Esophagus muscularis mucosa (tissue), 4 donors: Measurements from ENCODE around the gene UGCG. TPM values are rescaled to one million over a fixed set of nuclear protein-coding genes. Genes with fewer than 3 reads are reported as not detected.
"Not testable (repeated sequence)": the region's sequence is repeated elsewhere in the genome, so short reads cannot be mapped to it uniquely, and the experiment has no call there.

Source experiments
- DNase-seq: peaks from one replicate; pipeline ENCODE4 v3.0.0-alpha.2; 2017; ENCODE audit errors: extremely low spot score
- H3K27ac ChIP-seq, 4 donors: fragments of 200-600 bp; sonication (generic); replicated peaks in 1 of 4; 1 replicate in 3 of 4; 2 replicates in 1 of 4; pipeline ENCODE4 v1.5.1; 2016 to 2019; ENCODE audit warnings: mild to moderate bottlenecking in 1 of 4
- H3K27me3 ChIP-seq, 4 donors: fragments of 200-600 bp; sonication (generic); one replicate each; pipeline versions ENCODE4 v1.5.1 to v1.6.0; 2016 to 2019
- H3K36me3 ChIP-seq, 4 donors: fragments of 200-600 bp; sonication (generic); one replicate each; pipeline ENCODE4 v1.5.1; 2016 to 2019
- H3K4me1 ChIP-seq, 4 donors: fragments of 200-600 bp; sonication (generic); one replicate each; pipeline ENCODE4 v1.5.1; 2016 to 2019
- H3K4me3 ChIP-seq, 4 donors: fragments of 200-600 bp; sonication (generic); 1 replicate in 2 of 4; 2 replicates in 2 of 4; pipeline ENCODE4 v1.5.1; 2016 to 2019; ENCODE audit warnings: mild to moderate bottlenecking in 4 of 4, moderate library complexity in 1 of 4
- H3K9me3 ChIP-seq, 4 donors: fragments of 200-600 bp; sonication (generic); 1 replicate in 3 of 4; 2 replicates in 1 of 4; pipeline ENCODE4 v1.5.1; 2016 to 2019
- CTCF ChIP-seq, 3 experiments: fragments of 200-600 bp in 2 of 3; fragments of 450-650 bp in 1 of 3; sonication (generic) in 2 of 3; IDR thresholded peaks; one replicate each; pipeline ENCODE4 v1.5.1; 2017 to 2019; ENCODE audit warnings: antibody characterized with exemption in 3 of 3, mild to moderate bottlenecking in 2 of 3, moderate library complexity in 1 of 3
- EP300 ChIP-seq: sonication (generic); formaldehyde crosslinking; IDR thresholded peaks from one replicate; pipeline ENCODE4 v1.6.1; 2017; ENCODE audit warnings: antibody characterized with exemption
- POLR2A ChIP-seq: fragments of 450-650 bp; IDR thresholded peaks from one replicate; pipeline ENCODE4 v1.6.1; 2017; ENCODE audit warnings: antibody characterized with exemption, moderate library complexity, mild to moderate bottlenecking, low read depth
- POLR2AphosphoS5 ChIP-seq, 2 donors: sonication (generic); formaldehyde crosslinking; IDR thresholded peaks; one replicate each; pipeline ENCODE4 v1.6.1; 2017; ENCODE audit warnings: antibody characterized with exemption in 2 of 2
- WGBS: methylation state at CpG from one replicate; pipeline ENCODE4 v1.1.5; 2018; 5-methylcytosine and 5-hydroxymethylcytosine counted together
- intact Hi-C: fragments of 100-400 bp; cut with DNase I; formaldehyde crosslinking; loops from one replicate; pipeline ENCODE4 v1.15.1; 2023
- total RNA-seq, 4 donors: library from RNA; depleted of rRNA; stranded (reverse); fragments of >200 nt; gene quantifications; one replicate each; pipeline versions ENCODE4 v1.1.0 to v1.2.1, GENCODE V29; 2016

UGCG gene
- total RNA-seq, 4 donors from 2014 or later = 24.5 to 87.8 (median 33.5) TPM

DNA sequence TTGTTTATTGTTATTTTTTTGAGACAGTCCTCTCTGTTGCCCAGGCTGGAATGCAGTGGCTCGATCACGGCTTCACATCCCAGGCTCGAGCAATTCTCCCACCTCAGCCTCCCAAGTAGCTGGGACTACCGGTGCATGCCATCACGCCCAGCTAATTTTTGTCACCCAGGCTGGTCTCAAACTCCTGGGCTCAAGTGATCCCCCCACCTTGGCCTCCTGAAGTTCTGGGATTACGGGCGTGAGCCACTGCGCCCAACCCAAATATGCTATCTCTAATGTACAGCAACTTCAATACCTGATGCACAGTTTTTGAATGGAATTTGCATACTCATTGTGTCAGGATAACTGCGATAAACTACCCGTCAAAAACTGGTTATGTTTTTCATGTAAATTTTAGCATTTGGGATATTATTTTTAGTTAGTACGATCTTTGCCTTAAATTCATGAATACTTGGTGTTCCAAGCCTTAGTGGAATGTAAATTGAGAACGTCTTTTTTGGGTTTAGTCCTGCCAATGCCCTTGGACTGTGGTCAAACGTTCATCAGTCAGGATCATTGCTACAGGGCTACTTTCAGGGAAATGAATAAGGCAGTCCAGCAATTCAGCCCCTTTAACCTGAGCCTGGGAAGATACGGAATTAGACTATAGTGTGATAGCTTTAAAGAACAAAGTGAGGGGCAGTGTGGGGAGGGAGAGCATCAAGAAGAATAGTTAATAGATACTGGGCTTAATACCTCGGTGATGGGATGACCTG, 4.4 kb downstream of the UGCG start:
- Histone ChIP-seq H3K27me3 (no peaks in the 10 kb centered on the region), H3K36me3 (no peaks in the 10 kb centered on the region), H3K27ac (peak overlapping the region; percentile 94 to 99 (median 97)), H3K4me3 (peak overlapping the region in 1 of 4 donors; percentile 11), H3K4me1 (peaks cover 59 to 84% (median 77%) of the 10 kb centered on the region in 4 donors), H3K9me3 (no peaks in the 10 kb centered on the region)
- DNase-seq = no peak
- 73% methylated on average over 15 of the region's 15 CpGs for WGBS
- TF ChIP-seq CTCF (IDR thresholded peaks at IDR 0.05) = no peak
- no peak for TF ChIP-seq EP300
- TF ChIP-seq POLR2AphosphoS5 (IDR thresholded peaks at IDR 0.05) = no peak
- no peak for TF ChIP-seq POLR2A
- intact Hi-C loops = no loop called here

DNA sequence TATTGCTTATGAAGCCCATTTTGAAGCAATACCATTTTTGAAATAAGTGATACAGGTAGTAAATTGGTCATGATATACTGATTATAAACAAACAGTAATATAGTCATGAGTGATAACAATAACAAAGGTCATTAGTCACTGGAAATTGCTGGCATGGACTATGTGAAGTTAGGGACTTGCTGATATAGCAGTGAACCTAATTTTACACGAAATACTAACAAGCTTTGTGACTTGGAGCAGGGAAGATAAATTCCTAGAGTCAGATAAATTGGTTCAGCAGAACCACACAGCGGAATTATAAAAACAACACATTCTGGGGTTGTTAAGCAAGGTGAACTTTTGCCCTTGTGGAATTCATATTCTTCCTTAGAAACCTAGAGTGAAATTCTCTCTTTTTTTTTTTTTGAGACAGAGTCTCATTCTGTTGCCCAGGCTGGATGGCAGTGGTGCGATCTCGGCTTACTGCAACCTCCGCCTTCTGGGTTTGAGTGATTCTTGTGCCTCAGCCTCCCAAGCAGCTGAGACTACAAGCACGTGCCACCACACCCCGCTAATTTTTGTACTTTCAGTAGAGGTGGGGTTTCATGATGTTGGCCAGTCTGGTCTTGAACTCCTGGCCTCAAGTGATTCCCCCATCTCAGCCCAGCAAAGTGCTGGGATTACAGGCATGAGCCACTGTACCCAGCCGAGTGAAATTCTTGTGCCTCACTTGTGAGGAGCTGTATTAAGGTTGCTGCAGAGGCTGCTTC, 6.0 kb downstream of the UGCG start:
- Histone ChIP-seq H3K36me3 (no peaks in the 10 kb centered on the region), H3K9me3 (no peaks in the 10 kb centered on the region), H3K27ac (peak overlapping the region; percentile 5 to 97 (median 58)), H3K4me1 (peaks cover 58 to 91% (median 85%) of the 10 kb centered on the region in 4 donors), H3K27me3 (no peaks in the 10 kb centered on the region), H3K4me3 (no peak overlapping the region)
- TF ChIP-seq CTCF (IDR thresholded peaks at IDR 0.05) (no peak), POLR2AphosphoS5 (IDR thresholded peaks at IDR 0.05) (no peak)
- 68% methylated on average over 8 of the region's 8 CpGs for WGBS
- intact Hi-C loops = no loop called here
- no peak for DNase-seq

DNA sequence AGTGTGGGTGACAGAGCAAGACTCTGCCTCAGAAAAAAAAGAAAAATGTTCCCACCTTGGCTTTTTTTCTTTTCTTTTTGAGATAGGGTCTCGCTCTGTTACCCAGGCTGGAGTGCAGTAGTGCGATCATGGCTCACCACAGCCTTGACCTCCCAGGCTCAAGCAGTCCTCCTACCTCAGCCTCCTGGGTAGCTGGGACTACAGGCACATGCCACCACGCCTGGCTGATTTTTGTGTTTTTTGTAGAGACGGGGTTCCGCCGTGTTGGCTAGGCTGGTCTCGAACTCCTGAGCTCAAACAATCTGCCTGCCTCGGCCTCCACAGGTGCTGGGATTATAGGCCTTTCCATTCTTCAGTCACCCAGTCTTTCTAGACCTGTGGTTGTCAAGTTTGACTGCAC, 6.9 kb downstream of the UGCG start:
- H3K36me3 ChIP-seq, intact Hi-C loops, DNase-seq, H3K9me3 ChIP-seq, H3K27me3 ChIP-seq, H3K4me3 ChIP-seq: not testable (repeated sequence)
- 100% methylated on average over 8 of the region's 8 CpGs for WGBS
- Histone ChIP-seq H3K4me1 (peaks cover 61 to 92% (median 88%) of the 10 kb centered on the region in 4 donors), H3K27ac (peak overlapping the region in 1 of 4 donors; percentile 23)

- 75% methylated on average over 2 of the region's 2 CpGs for WGBS
- no peak overlapping the region for H3K27ac ChIP-seq
- no peak overlapping the region for H3K4me3 ChIP-seq
- intact Hi-C loops = no loop called here
- no peaks in the 10 kb centered on the region for H3K36me3 ChIP-seq
- TF ChIP-seq POLR2AphosphoS5 (IDR thresholded peaks at IDR 0.05) (no peak), CTCF (IDR thresholded peaks at IDR 0.05) (no peak), POLR2A (no peak), EP300 (no peak)
- peaks cover 61 to 92% (median 88%) of the 10 kb centered on the region in 4 donors for H3K4me1 ChIP-seq
- no peaks in the 10 kb centered on the region for H3K27me3 ChIP-seq
- no peaks in the 10 kb centered on the region for H3K9me3 ChIP-seq
- DNase-seq = no peak
These were observed 7.4 kb downstream of the UGCG start for GRCh38 chr9:111904026-111904425.

- WGBS = 91% methylated on average over 5 of the region's 5 CpGs
- Histone ChIP-seq H3K36me3 (no peaks in the 10 kb centered on the region), H3K9me3 (no peaks in the 10 kb centered on the region), H3K27me3 (no peaks in the 10 kb centered on the region), H3K4me3 (no peak overlapping the region), H3K27ac (no peak overlapping the region), H3K4me1 (peaks cover 61 to 91% (median 85%) of the 10 kb centered on the region in 4 donors)
- TF ChIP-seq POLR2A = no peak
- TF ChIP-seq EP300 = no peak
- TF ChIP-seq POLR2AphosphoS5 (IDR thresholded peaks at IDR 0.05) = no peak
- TF ChIP-seq CTCF (IDR thresholded peaks at IDR 0.05) = no peak
- intact Hi-C loops = no loop called here
- no peak for DNase-seq
These were observed 8.3 kb downstream of the UGCG start for GRCh38 chr9:111904891-111905291.
